HG03520 (cell line): ENCODE measurements around the gene HOXC4.

Experiments
- ATAC-seq: cut with Tn5 transposase; IDR thresholded peaks from one replicate; pipeline ENCODE4 v1.9.1; 2021; ENCODE audit warnings: mild to moderate bottlenecking, moderate library complexity; ENCODE audit not compliant: unreplicated experiment

HOXC4 gene

DNA sequence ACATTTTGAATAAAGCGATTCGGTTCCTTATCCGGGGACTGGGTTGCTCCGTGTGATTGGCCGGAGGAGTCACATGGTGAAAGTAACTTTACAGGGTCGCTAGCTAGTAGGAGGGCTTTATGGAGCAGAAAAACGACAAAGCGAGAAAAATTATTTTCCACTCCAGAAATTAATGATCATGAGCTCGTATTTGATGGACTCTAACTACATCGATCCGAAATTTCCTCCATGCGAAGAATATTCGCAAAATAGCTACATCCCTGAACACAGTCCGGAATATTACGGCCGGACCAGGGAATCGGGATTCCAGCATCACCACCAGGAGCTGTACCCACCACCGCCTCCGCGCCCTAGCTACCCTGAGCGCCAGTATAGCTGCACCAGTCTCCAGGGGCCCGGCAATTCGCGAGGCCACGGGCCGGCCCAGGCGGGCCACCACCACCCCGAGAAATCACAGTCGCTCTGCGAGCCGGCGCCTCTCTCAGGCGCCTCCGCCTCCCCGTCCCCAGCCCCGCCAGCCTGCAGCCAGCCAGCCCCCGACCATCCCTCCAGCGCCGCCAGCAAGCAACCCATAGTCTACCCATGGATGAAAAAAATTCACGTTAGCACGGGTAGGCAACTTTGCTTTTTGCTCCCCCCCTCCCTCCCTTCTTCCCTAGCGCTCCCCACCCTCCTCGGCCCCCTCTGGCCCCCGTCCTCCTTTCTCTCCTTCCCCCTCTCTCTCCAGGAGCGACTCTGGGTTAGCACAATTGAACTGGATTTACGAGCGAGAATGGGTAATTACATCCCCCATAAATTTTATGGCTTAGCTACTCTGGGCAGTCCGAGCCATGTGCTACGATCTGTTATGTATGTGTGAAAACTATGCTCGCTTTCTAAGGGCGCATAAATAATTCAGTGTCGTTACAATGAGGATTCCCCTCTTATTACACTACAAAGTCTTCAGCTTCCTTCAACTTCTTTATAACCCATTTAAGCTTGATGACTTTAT, at the start of gene HOXC4:
TSS of gene HOXC4 (plus strand) at position 85 of the 991 bp plus-strand sequence. CDS start at position 173, 88 bp downstream.
- ATAC-seq = peak; percentile 40

DNA sequence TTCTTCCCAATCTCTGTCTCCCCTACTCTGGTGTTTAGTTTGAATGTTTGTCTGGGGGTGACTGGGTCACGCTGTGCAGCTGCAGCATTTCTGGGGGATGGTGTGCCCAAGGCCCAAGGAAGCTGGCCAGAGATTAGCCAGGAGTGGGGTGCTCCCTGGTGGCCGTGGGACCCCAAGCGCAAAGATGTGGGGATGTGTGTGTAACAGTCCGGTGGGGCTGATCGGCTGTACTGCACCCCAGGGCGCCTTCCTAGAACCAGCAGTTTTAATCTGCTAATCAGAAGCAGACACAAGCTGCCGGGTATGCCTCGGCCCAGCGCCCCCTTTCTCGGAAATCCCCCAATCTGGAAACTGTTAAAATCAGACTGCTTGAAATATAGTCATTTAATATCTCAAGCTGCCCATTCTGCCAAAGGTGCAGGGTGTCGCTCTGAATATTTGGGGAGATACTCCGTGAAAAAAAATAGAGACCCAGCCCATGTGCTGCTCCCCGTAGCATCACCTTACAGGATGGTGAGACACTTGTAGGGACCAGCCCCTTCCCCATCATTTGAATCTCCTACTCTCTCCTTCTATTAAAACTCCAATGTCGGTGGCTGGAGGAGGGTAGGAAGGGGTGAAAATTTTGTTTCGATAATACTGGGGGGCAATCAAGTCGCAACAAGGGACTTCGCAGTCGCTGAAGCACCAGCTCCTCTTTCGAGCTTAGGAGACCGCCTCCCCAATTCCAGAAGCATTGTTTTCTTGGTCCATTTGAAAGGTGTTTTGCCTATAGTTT, 49.4 kb upstream of the HOXC4 start:
- no peak for ATAC-seq

DNA sequence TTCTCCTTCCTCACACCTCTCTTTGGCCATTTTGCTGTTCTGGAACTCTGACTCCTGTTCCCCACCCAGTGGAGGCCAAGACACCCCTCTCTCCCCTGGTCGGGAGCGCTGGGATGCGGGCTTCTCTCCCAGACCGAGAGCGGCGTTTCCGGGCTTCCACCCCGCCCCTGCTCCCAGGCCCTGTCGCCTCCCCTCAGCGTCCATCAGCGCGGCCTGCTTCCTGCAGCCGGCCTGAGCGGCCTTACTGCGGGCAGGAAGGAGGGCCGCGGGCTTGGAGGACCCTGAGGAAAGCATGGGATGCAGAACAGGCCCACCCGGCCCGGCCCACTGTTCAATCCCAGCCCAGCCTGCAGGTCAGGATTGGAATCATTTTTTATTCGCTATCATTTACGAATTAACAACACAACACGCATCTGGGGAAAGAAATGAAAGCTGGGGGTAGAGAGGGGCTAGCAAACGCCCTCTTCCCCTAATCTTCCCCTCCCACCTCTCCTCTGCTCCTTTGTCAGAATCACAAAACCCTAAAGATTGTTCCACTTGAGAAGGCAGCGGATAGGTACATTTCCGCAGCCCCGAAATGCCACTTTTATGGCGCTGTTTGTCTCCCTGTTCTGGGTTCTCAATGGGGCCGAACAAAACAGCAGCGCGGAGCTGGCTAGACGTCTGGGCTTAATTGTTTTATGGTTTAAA, 48.6 kb upstream of the HOXC4 start:
- no peak for ATAC-seq

DNA sequence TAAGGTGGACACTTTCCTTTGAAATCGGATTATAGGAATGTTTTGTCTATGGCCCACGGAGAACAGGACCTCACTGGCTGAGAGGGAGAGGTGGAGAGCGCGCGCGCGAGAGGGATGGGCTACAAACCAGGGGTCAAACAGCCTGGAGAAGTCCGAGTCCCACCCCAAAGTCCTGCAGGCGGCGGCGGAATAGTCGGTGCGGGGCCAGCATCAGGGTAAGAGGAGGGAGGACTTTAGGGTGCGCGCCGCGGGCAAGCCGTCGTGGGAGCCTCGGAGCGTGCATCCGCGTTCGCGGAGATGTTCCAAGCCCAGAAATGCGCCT, 48.1 kb upstream of the HOXC4 start:
- ATAC-seq = no peak

DNA sequence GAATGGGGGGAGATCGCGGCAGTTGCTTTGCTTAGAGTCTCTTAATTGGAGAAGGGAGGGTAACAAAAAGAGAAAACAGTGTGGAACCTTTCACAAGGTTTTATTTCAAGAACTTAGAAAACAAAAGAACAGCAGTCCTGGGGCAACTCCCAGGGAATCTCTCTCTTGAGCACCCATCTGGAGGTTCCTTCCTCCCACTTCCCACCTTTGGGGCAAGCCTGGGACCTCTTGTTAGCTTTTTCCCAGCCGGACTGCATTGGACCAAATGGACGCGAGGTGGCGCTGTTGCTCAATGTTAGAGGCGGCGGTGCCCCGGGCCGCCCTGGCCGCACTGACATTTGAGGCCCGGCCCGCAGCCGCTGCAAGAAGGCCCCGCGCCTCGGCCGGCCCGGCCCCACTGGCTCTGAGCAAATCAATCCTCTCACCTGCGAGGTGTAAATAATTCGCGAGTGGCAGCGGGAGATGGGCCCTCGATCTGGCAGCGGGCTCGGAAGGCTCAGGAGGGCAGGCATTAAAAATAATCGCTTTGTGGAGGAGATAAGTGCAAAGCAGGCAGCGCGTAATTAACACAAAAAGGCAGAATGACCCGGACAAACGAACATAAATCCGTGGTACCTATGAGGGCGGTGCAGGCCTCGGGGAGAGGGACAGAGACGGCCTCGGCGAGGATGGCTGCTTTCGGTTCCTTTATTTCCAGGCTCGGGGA, 47.6 kb upstream of the HOXC4 start:
- ATAC-seq = peak; percentile 76

DNA sequence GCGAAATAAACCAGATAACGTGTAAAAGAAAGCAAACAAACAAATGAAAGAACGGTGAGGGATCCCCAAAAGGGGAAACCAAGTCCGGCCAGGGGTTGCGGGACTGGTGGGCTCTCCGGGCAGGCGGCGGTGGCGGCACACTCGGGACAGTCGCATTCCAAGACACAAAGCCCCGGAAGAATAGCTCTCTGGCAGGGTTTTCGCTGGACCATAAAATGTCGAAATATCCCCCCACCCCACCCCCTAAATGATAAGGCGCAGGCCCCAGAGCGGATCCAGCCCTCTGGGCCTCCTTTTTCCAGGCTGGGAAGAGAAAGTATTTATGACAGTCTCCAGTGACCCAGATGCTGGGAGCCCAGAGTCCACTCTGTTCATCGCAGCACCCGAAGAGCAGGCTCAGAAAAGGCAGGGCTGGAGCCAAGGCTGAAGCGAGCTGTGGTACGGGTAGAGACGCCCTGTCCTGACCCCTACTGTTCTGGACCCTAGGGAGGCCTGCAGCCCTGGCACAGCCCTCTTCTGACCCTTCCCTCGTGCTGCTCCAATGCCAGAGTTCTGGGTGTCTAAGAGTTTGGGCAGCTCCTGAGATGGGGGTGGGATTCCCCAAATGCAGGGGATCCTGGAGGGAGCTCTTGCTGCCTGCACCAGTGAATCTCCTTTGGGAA, 46.9 kb upstream of the HOXC4 start:
- no peak for ATAC-seq

DNA sequence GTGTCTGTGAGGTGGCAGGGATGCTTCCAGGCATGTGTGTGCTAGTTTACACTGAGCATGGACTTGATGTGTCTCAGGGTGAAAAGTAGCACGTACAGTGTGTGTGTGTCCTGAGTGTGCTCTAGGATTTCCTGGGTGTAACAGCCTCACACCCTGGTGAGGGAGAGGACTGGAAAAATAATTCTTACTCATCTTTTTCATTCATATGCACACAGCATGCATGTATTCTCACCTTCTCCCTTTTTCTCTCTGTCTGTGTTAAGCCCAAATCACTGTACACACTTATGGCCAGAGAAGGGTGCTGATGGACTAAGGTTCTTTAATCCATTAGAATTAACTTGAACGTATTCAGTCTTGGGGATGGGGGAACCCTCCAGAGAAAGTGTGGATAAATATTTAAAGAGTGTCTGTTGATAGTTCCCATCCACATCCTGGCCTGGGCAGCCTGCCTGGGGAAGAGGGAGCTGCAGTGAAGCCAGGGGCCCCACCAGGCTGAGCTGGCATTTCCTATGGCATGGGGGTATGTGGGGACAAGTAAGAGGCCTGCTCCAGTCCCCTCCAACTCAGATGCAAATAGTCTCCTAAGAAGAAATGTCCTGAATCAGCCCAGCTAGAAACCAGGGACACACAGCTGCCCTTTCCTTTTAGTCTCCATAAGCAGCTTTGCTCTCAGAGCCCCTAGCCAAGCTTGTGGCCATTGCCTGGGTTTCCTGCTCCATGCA, 45.9 kb upstream of the HOXC4 start:
- no peak for ATAC-seq

DNA sequence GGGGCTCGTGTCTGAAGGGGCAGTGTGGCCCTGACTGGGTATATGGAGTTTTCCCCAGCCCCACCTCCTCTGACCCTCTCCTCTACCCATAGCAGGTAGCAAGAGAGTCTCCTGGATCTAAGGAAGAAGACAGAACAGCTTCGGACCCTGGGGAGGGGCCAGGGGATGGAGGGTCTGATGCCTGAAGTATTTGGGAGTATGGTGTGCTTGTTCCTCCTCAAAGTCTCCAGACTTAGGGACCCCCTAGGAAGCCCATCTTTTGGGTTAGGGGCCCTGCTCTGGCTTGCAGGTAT, 45.4 kb upstream of the HOXC4 start:
- ATAC-seq = no peak

DNA sequence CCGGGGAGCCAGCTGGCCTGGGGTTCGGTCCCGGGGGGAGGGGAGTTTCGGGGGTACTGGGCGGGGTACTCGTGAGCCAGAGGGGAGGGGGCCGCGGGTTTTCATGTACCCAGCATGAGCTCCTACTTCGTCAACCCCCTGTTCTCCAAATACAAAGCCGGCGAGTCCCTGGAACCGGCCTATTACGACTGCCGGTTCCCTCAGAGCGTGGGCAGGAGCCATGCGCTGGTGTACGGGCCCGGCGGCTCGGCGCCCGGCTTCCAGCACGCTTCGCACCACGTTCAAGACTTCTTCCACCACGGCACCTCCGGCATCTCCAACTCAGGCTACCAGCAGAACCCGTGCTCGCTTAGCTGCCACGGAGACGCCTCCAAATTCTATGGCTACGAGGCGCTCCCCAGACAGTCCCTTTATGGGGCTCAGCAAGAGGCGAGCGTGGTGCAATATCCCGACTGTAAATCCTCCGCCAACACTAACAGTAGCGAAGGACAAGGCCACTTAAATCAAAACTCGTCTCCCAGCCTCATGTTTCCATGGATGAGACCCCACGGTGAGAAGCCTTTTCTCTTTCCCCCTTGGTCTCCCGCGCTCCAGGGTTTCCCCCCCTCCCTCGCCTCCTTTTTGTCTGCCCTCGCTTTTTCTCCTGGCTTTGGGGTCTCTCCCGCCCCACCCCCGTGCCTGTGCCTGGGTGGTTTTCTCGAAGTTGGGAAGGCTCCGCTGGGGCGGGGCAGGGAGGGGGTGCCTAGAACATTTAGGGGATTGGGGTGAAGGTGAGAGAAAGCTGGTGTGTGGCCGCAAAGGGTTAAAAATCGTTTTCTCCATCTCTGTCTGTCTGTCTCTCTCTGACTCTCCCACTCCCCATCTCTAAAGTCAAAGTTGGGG, 44.2 kb upstream of the HOXC4 start:
- ATAC-seq = no peak

DNA sequence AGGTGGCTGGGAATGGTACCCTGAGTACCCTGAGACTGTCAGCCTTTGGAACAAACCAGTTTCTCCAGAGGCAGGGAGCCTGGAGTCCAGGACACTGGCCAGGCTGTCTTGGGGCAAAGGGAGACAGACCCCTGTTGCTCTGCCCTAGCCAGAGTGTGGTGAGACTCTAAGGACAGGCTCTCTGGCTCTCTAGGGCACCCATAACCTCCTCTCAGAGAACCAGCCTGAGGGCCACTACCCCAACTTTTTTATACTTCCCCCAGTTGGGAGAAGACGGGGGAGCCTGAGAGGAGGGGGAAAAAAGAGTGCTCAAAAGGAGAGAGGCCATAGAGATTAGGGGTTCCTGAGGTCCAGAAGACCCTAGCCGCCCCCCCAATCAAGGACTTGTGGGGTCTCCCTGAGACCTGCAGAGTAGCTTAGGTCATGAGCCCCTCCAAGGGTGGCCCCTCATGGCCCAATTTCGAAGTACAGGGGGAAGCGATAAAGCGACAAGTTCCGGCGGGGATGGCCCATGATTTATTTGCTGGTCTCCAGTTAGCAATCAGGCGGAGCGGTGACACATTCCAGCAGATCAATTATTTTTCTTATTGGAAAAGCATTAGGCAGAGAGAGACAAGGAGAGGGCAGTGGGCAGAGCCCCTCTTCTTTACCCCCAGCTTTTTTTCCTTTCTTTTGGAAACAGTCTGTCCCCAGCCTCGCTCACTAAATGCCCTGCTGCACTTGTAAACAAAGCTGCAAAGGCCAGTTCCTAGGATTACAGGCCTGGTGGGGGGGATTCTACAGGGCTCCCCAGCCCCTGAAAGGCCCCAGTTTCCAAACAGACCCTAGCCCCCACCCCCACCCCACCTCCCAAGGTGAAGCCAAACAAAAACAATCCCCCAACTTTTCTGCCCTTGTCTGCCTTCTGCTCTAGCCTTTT, 43.3 kb upstream of the HOXC4 start:
- no peak for ATAC-seq

DNA sequence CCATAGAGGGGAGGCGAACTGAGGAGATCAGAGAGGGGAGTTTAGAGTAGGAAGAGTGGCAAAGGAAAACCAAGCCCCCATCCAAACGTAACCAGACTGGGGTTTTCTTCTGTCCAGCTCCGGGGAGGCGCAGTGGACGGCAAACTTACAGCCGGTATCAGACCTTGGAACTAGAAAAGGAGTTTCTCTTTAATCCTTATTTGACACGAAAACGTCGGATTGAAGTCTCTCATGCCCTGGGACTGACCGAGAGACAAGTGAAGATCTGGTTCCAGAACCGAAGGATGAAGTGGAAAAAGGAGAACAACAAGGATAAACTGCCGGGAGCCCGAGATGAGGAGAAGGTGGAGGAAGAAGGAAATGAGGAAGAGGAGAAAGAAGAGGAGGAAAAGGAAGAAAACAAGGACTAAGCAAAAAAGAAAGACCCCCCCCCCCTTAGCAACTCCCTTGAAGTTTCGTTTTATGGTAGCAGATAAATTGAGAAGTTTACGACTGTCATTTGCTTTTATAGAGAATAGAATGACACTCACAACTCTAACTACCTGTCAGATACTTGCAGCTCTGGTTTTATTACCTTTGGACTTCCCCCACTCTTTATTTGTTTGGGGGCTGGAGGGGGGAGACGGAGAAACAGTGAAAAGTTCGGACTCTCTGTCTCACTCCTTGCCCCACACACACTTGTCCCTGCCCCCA, 42.5 kb upstream of the HOXC4 start:
- no peak for ATAC-seq

DNA sequence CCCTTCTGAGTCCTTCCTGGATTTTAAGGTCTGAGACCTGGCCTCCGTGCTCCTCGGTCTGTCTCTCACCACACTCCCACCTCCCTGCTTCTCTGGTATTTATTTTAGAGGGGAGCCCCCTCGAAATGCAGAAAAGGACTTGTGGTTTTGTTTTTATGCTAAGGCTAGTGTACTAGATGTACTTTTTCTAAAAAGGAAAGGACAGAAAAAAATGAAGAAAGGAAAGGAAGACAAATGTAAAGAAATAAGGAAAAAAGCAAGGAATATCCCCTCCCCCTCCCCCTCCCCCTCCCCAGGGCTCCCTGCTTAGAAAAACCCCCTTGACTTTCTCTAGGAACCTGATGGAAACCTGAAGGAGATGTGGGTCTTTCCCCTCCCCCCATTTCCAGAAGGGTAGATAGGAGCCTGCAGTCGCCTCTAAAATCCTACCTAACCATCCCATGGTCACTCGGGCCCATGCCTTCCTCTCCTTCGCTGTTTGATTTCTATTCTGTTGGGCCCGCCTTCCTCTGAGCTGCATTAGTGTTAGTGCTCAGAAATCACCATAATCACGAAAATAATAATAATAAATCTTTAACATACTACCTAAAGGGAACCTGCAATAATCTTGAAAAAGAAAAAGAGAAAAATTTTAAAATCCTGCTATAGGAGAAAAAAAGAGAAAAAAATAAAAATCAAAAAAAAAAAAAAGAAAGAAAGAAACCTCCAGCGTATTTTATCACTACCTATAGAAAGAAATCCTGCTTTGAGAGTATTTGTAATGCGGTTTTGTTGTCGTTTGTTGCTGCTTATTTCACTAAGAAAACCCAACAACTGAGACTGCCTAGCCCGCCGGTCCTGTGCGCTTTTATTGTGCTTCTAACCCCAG, 41.7 kb upstream of the HOXC4 start:
- no peak for ATAC-seq

DNA sequence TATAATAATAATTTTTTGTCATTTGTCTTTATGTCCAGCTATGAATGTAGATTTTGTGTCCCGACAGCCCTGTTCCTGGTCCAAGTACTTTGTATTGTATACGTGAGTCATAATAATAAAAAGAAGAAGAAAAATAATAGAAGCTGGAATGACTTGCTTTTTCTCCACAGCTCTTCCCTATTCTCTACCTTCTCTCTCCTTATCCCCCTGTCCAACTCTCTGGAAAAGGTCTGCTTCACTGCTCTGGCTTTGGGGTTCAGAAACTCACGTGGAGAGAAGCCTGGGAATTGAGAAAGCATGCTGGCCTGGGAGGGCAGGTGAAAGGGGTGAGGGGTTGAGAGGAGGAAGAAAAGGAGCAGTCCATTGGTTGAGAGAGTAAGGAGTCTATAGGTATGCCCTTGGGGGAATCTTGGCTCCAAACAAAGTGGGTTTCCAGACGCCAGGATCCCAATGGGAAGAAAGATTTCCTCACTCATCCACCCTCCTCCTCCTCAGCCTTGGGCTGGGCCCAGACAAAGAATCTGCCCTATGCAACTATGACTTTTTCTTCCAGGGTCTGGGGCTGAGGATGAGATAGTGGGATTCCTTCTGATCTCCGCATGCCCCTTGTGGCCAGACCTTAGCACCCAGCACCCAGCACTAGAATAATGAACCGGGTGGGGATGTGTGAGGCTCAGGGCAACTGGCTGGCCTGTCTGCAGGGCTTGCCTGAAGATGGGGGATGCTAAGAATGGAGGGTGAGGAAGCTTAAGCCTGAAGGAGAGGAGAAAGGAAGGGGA, 40.8 kb upstream of the HOXC4 start:
- ATAC-seq = no peak

DNA sequence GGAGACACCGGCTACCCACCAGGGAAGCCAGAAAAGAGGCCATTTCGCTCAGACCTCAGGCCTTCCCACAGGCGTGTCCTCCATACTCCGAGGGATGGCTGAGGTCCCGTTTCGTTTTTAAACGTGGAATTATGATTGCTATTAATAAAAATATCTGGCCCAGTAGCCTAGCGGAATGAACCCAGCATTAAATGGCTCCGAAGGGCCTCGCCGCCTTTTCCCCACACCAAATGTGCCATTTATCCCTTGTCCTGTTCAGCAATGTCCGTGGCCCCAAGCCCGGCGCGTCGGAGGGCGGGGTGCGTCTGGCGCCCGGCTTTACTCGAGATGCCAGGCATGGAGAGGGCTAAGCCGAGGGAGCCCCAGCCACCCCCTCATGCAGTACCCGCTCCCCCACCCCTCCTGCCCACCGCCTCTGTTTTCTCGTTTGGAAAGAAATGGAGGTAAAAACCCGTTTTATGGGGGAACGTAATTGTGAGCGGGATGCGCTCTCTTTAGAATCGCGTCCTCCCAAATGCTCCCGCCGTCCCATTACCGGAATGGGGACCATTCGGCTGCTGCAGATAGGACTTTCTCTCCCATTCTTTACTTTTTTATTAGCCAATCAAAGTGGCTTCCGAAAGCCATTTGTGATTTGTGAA, 39.1 kb upstream of the HOXC4 start:
- no peak for ATAC-seq
